Loucy (cell line): Measurements from ENCODE around the gene SLTM.
A peak's percentile ranks its signal among the peaks of the same experiment; 100 is the strongest.
"Not testable (repeated sequence)": the region's sequence is repeated elsewhere in the genome, so short reads cannot be mapped to it uniquely, and the experiment has no call there.

Source experiments
- H2AFZ ChIP-seq: fragments of 200-600 bp; sonication (generic); 2 replicates; pipeline ENCODE4 v1.6.0; 2016; ENCODE audit warnings: antibody characterized with exemption, mild to moderate bottlenecking, low read length, moderate library complexity
- H3F3A ChIP-seq: fragments of 200-600 bp; 2 replicates; pipeline ENCODE4 v1.6.0; 2016; ENCODE audit warnings: antibody characterized with exemption, low read depth, mild to moderate bottlenecking
- H3K27me3 ChIP-seq: fragments of 200-600 bp; sonication (generic); 2 replicates; pipeline ENCODE4 v1.6.1; 2014; ENCODE audit warnings: low read length, mild to moderate bottlenecking; ENCODE audit not compliant: insufficient read depth, poor library complexity, severe bottlenecking
- H3K36me3 ChIP-seq: fragments of 200-600 bp; sonication (generic); 2 replicates; pipeline ENCODE4 v1.6.1; 2016; ENCODE audit warnings: low read length; ENCODE audit not compliant: insufficient read depth
- H3K4me1 ChIP-seq: fragments of 200-600 bp; sonication (generic); 2 replicates; pipeline ENCODE4 v1.5.1; 2014; ENCODE audit warnings: low read length, mild to moderate bottlenecking; ENCODE audit not compliant: insufficient read depth, poor library complexity, severe bottlenecking
- H3K4me2 ChIP-seq: fragments of 200-600 bp; sonication (generic); 2 replicates; pipeline ENCODE4 v1.6.0; 2014; ENCODE audit warnings: antibody characterized with exemption, low read length, low read depth, mild to moderate bottlenecking; ENCODE audit not compliant: poor library complexity, severe bottlenecking
- H3K4me3 ChIP-seq: fragments of 200-600 bp; sonication (generic); 2 replicates; pipeline ENCODE4 v1.5.1; 2014; ENCODE audit warnings: low read length, mild to moderate bottlenecking, mixed read lengths; ENCODE audit not compliant: poor library complexity, severe bottlenecking
- H3K79me2 ChIP-seq: fragments of 200-600 bp; sonication (generic); 2 replicates; pipeline ENCODE4 v1.6.1; 2014; ENCODE audit warnings: low read length; ENCODE audit not compliant: insufficient read depth
- H3K9ac ChIP-seq: fragments of 200-600 bp; sonication (generic); 2 replicates; pipeline ENCODE4 v1.6.0; 2014; ENCODE audit warnings: mild to moderate bottlenecking, low read depth, low read length, moderate library complexity; ENCODE audit not compliant: poor library complexity, severe bottlenecking
- H3K9me2 ChIP-seq: fragments of 200-600 bp; sonication (generic); replicated peaks from 2 replicates; pipeline ENCODE4 v1.6.1; 2016; ENCODE audit warnings: low read depth, low read length, mixed read lengths
- H3K9me3 ChIP-seq: fragments of 200-600 bp; sonication (generic); 2 replicates; pipeline ENCODE4 v1.6.1; 2014; ENCODE audit warnings: mild to moderate bottlenecking, antibody characterized with exemption, low read length, low read depth; ENCODE audit not compliant: insufficient read depth
- H4K20me1 ChIP-seq: fragments of 200-600 bp; sonication (generic); 2 replicates; pipeline ENCODE4 v1.6.0; 2014; ENCODE audit warnings: antibody characterized with exemption, low read length, mild to moderate bottlenecking; ENCODE audit not compliant: insufficient read depth, poor library complexity, severe bottlenecking
- CTCF ChIP-seq: fragments of 200-600 bp; sonication (generic); conservative IDR thresholded peaks from 2 replicates; pipeline ENCODE4 v1.5.1; 2014; ENCODE audit warnings: mild to moderate bottlenecking, antibody characterized with exemption, low read length
- EZH2phosphoT487 ChIP-seq: fragments of 200-600 bp; IDR thresholded peaks from 2 replicates; pipeline ENCODE4 v1.6.1; 2018; ENCODE audit warnings: antibody characterized with exemption, mild to moderate bottlenecking, moderate library complexity, borderline replicate concordance

Gene SLTM

GRCh38 chr15:58840048-58840447 is 93.4 kb downstream of the SLTM start:
- no peak overlapping the region for H3K9ac ChIP-seq
- no peak overlapping the region for H3K4me2 ChIP-seq
- no peaks in the 10 kb centered on the region for H3K4me1 ChIP-seq
- no peak overlapping the region for H3K4me3 ChIP-seq
- no peaks in the 10 kb centered on the region for H3K79me2 ChIP-seq
- H4K20me1 ChIP-seq: no peaks in the 10 kb centered on the region
- no peak overlapping the region for H2AFZ ChIP-seq
- H3K9me2 ChIP-seq: no peaks in the 10 kb centered on the region
- 0 out of 2 replicates have a peak, but pooled peaks cover 3% of the 10 kb centered on the region for H3K36me3 ChIP-seq
- H3K9me3 ChIP-seq: no peaks in the 10 kb centered on the region
- TF ChIP-seq EZH2phosphoT487: no peak
- TF ChIP-seq CTCF: no peak
- no peaks in the 10 kb centered on the region for H3F3A ChIP-seq
- H3K27me3 ChIP-seq: no peaks in the 10 kb centered on the region

- Histone ChIP-seq H3F3A (no peaks in the 10 kb centered on the region), H3K4me1 (no peaks in the 10 kb centered on the region), H2AFZ (no peak overlapping the region), H3K4me3 (no peak overlapping the region), H3K9ac (no peak overlapping the region), H3K4me2 (no peak overlapping the region), H3K36me3 (0 out of 2 replicates have a peak, but pooled peaks cover 3% of the 10 kb centered on the region), H3K27me3 (no peaks in the 10 kb centered on the region), H3K79me2 (no peaks in the 10 kb centered on the region), H3K9me2 (no peaks in the 10 kb centered on the region), H4K20me1 (no peaks in the 10 kb centered on the region), H3K9me3 (no peaks in the 10 kb centered on the region)
- no peak for TF ChIP-seq EZH2phosphoT487
- peak; percentile 46 for TF ChIP-seq CTCF
These were observed 94.0 kb downstream of the SLTM start for GRCh38 chr15:58839485-58839884.

DNA sequence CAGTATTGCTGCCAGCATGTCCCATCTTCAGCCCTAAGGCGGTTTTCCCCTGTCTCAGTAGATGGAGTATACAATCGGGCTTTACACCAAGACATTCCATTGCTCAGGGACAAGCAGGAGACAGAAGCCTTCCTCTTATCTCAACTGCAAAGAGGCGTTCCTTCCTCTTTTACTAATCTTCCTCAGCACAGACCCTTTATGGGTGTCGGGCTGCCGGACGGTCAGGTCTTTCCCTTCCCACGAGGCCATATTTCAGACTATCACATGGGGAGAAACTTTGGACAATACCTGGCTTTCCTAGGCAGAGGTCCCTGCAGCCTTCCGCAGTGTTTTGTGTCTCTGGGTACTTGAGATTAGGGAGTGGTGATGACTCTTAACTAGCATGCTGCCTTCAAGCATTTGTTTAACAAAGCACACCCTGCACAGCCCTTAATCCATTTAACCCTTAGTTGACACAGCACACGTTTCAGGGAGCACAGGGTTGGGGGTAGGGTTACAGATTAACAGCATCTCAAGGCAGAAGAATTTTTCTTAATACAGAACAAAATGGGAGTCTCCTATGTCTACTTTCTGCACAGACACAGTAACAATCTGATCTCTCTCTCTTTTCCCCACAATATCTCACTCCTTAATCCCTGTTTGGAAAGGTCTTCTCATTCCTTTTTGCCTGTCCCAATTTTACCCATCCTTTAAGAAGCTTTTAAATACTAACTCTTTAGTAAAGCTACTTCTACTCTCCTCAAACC is 99.6 kb downstream of the SLTM start:
- H3K9me3 ChIP-seq, H3K27me3 ChIP-seq, H3K4me3 ChIP-seq, H3K9me2 ChIP-seq, H3F3A ChIP-seq, H3K4me1 ChIP-seq, H2AFZ ChIP-seq, H4K20me1 ChIP-seq, H3K79me2 ChIP-seq, H3K9ac ChIP-seq, H3K4me2 ChIP-seq: not testable (repeated sequence)
- H3K36me3 ChIP-seq: peaks cover 20% of the 10 kb centered on the region; the same call in 1 of the 2 replicates

- no peak for TF ChIP-seq EZH2phosphoT487
- no peak for TF ChIP-seq CTCF
- H3K4me2 ChIP-seq: no peak overlapping the region
- no peaks in the 10 kb centered on the region for H4K20me1 ChIP-seq
- H2AFZ ChIP-seq: no peak overlapping the region
- H3K27me3 ChIP-seq: no peaks in the 10 kb centered on the region
- H3K9me3 ChIP-seq: no peaks in the 10 kb centered on the region
- no peaks in the 10 kb centered on the region for H3K9me2 ChIP-seq
- no peaks in the 10 kb centered on the region for H3K79me2 ChIP-seq
- no peaks in the 10 kb centered on the region for H3K4me1 ChIP-seq
- no peak overlapping the region for H3K9ac ChIP-seq
- no peak overlapping the region for H3K4me3 ChIP-seq
- H3K36me3 ChIP-seq: peaks cover 22% of the 10 kb centered on the region; the same call in 1 of the 2 replicates
- H3F3A ChIP-seq: no peaks in the 10 kb centered on the region
These were observed 102.9 kb downstream of the SLTM start for GRCh38 chr15:58830556-58830955.
